Measurements from ENCODE around the gene WNT7B. TPM values are rescaled to one million over a fixed set of nuclear protein-coding genes. Genes with fewer than 3 reads are reported as not detected.

WNT7B gene
- total RNA-seq = under 1 TPM in 1 of 2 donors, not detected in 1; 0.19 TPM

- Histone ChIP-seq H3K36me3 (no peaks in the 10 kb centered on the region), H3K9me3 (no peaks in the 10 kb centered on the region), H3K27ac (no peak within 1 kb of the TSS), H3K27me3 (peaks cover 33 to 43% of the 10 kb centered on the region in 2 donors), H3K4me3 (peak within 1 kb of the TSS in 1 of 2 donors; percentile 40), H3K4me1 (peaks cover 3 to 39% of the 10 kb centered on the region in 2 donors)
- TF ChIP-seq CTCF (IDR thresholded peaks at IDR 0.05) = no peak
- DNase-seq (ENCODE audit: low spot score) = no peak
Observed at GRCh38 chr22:45977003-45977411, at the start of gene WNT7B. Gene WNT7B (minus strand): TSS chr22:45977162. CDS start chr22:45976754, 408 bp downstream.

- Histone ChIP-seq H3K27me3 (no peaks in the 10 kb centered on the region), H3K9me3 (no peaks in the 10 kb centered on the region), H3K36me3 (no peaks in the 10 kb centered on the region), H3K4me3 (no peak overlapping the region), H3K4me1 (peaks cover 0 to 20% of the 10 kb centered on the region in 2 donors), H3K27ac (peak overlapping the region; percentile 76 to 80)
- TF ChIP-seq CTCF (IDR thresholded peaks at IDR 0.05) = no peak
- DNase-seq (ENCODE audit: low spot score) = no peak
Observed at GRCh38 chr22:46025973-46026898, 49.3 kb upstream of the WNT7B start.

- Histone ChIP-seq H3K4me3 (no peak overlapping the region), H3K27ac (no peak overlapping the region), H3K4me1 (peaks cover 0 to 20% of the 10 kb centered on the region in 2 donors), H3K36me3 (no peaks in the 10 kb centered on the region), H3K9me3 (no peaks in the 10 kb centered on the region), H3K27me3 (no peaks in the 10 kb centered on the region)
- TF ChIP-seq CTCF (IDR thresholded peaks at IDR 0.05) = no peak
- no peak for DNase-seq (ENCODE audit: low spot score)
Observed at GRCh38 chr22:46025225-46025972, 48.4 kb upstream of the WNT7B start.

GRCh38 chr22:46024136-46024840 is 47.3 kb upstream of the WNT7B start:
- peaks cover 0 to 20% of the 10 kb centered on the region in 2 donors for H3K4me1 ChIP-seq
- H3K27ac ChIP-seq = no peak overlapping the region
- DNase-seq (ENCODE audit: low spot score) = no peak
- no peaks in the 10 kb centered on the region for H3K36me3 ChIP-seq
- H3K4me3 ChIP-seq = no peak overlapping the region
- H3K27me3 ChIP-seq = no peaks in the 10 kb centered on the region
- no peaks in the 10 kb centered on the region for H3K9me3 ChIP-seq
- TF ChIP-seq CTCF (IDR thresholded peaks at IDR 0.05) = no peak

- DNase-seq (ENCODE audit: low spot score) = no peak
- no peak overlapping the region for H3K4me3 ChIP-seq
- H3K27me3 ChIP-seq = no peaks in the 10 kb centered on the region
- no peaks in the 10 kb centered on the region for H3K9me3 ChIP-seq
- no peak for TF ChIP-seq CTCF (IDR thresholded peaks at IDR 0.05)
- H3K27ac ChIP-seq = no peak overlapping the region
- H3K4me1 ChIP-seq = peaks cover 0 to 20% of the 10 kb centered on the region in 2 donors
- H3K36me3 ChIP-seq = no peaks in the 10 kb centered on the region
Observed at GRCh38 chr22:46023558-46023981, 46.6 kb upstream of the WNT7B start.
